SJSA1 (cell line): ENCODE data around the gene PCSK6. TPM values are rescaled to one million over a fixed set of nuclear protein-coding genes. Genes with fewer than 3 reads are reported as not detected.
"Not testable (repeated sequence)": the region's sequence is repeated elsewhere in the genome, so short reads cannot be mapped to it uniquely, and the experiment has no call there.

Experiments used
- DNase-seq, 2 experiments: peaks; one replicate each; pipeline ENCODE4 v3.0.0-alpha.2; 2015 to 2020; ENCODE audit warnings: low spot score in 2 of 2, low read depth in 1 of 2
- H3K27ac ChIP-seq: fragments of 250-450 bp; sonication (Bioruptor Pico); 2 replicates; pipeline ENCODE4 v1.5.1; 2020; ENCODE audit warnings: mild to moderate bottlenecking, moderate library complexity
- H3K27me3 ChIP-seq: fragments of 250-450 bp; sonication (Bioruptor Pico); replicated peaks from 2 replicates; pipeline ENCODE4 v1.5.1; 2020; ENCODE audit warnings: mild to moderate bottlenecking, moderate library complexity
- H3K36me3 ChIP-seq: fragments of 250-450 bp; sonication (Bioruptor Pico); 2 replicates; pipeline ENCODE4 v1.5.1; 2020; ENCODE audit warnings: mild to moderate bottlenecking
- H3K4me1 ChIP-seq: fragments of 250-450 bp; sonication (Bioruptor Pico); replicated peaks from 2 replicates; pipeline ENCODE4 v1.6.1; 2021; ENCODE audit warnings: mild to moderate bottlenecking
- H3K4me3 ChIP-seq: fragments of 250-450 bp; sonication (Bioruptor Pico); 2 replicates; pipeline ENCODE4 v1.5.1; 2020; ENCODE audit warnings: mild to moderate bottlenecking
- H3K9me3 ChIP-seq: fragments of 250-450 bp; sonication (Bioruptor Pico); replicated peaks from 2 replicates; pipeline ENCODE4 v1.5.1; 2020; ENCODE audit warnings: mild to moderate bottlenecking
- total RNA-seq: library from RNA; depleted of rRNA; stranded (reverse); fragments of >200 nt; shearing (Covaris generic); gene quantifications from 2 replicates; pipeline ENCODE4 v1.2.3, GENCODE V29; 2014

PCSK6 gene
- total RNA-seq, 1 experiment from 2014 or later: 1.7 TPM

DNA sequence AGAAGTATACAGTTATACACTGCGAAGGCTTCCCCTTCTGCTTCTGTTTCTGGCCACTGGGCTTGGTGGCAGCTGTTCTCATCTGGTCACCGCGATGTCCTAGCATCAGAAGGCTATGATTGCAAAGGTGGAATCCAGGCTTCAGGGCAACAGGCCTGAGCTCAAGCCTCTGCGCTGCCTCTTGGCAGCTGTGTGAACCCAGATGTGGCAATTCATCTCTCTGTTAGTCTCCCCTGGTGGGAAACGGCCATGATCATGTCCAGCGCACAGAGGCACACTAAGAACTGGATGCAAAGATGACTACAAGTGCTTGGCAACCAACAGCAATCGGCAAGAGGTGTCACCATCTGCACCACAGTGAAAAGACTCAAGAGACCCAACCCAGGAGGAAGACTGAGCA is 78.9 kb downstream of the PCSK6 start:
- no peak for DNase-seq
- H3K4me1 ChIP-seq: no peaks in the 10 kb centered on the region
- no peaks in the 10 kb centered on the region for H3K36me3 ChIP-seq
- no peaks in the 10 kb centered on the region for H3K9me3 ChIP-seq
- no peak overlapping the region for H3K27ac ChIP-seq
- no peak overlapping the region for H3K4me3 ChIP-seq
- H3K27me3 ChIP-seq: no peaks in the 10 kb centered on the region

DNA sequence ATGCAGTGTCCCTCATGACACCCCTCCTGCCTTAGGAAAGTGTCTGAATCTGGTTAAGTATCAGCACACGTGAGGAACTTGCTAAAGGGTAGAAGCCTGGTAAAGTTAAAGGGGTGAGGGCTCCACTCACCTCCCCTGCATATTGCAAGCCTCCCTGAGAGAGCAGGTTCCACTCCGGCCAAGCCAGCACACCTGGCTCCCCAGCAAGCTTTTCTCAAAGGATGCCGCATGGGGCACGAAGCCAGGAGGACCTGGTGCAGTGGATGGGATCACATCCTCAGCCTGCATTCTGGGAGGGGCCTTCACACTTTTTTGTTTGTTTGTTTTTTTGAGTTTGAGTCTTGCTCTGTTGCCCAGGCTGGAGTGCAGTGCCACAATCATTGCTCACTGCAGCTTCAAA is 79.9 kb downstream of the PCSK6 start:
- H3K36me3 ChIP-seq: no peaks in the 10 kb centered on the region
- H3K4me1 ChIP-seq: no peaks in the 10 kb centered on the region
- no peaks in the 10 kb centered on the region for H3K9me3 ChIP-seq
- DNase-seq: peak in 1 of 2 experiments; percentile 9
- no peaks in the 10 kb centered on the region for H3K27me3 ChIP-seq
- no peak overlapping the region for H3K4me3 ChIP-seq
- no peak overlapping the region for H3K27ac ChIP-seq

DNA sequence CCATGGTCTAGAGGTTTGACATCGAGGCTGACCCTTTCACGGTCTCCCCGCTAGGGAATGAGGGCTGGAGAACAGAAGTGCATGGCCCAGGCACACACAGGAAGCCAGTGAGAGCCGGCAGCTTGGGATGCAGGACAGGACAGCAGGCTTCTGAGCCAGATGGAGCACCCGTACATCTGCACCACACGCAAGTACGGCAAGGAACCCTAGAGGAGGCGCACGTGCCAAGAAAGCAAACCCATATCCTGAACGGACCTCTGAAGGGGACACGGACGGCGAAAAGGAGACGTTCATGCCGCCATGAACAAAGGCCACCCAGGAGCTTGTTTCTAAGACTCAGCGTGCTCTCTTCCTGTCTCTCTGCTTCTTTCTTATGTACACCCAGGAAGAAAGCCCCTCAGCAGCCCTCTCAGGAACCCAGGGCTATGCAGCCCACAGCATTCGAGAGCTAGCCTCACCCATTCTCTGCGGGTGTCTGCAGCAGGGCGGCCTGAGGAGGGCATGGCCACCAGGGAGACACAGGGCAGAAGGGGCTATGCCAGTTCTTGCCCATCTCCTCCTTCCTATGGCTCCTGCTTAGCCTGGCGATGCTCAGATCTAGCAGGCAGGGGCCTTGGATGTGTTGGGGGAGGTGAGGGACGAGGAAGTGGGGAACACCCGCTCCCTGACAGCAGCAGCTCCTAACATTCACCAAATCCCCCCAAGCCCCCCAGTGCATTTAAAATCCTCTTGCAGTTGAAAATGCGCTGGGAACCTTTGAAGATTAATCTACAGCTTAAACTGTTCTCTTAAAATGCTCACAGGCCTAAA is 81.3 kb downstream of the PCSK6 start:
- H3K4me1 ChIP-seq: no peaks in the 10 kb centered on the region
- DNase-seq: no peak
- no peak overlapping the region for H3K4me3 ChIP-seq
- H3K36me3 ChIP-seq: no peaks in the 10 kb centered on the region
- H3K9me3 ChIP-seq: no peaks in the 10 kb centered on the region
- H3K27me3 ChIP-seq: no peaks in the 10 kb centered on the region
- H3K27ac ChIP-seq: no peak overlapping the region

GRCh38 chr15:101407439-101407838 is 82.1 kb downstream of the PCSK6 start:
- Histone ChIP-seq H3K4me3 (no peak overlapping the region), H3K4me1 (no peaks in the 10 kb centered on the region), H3K27me3 (no peaks in the 10 kb centered on the region), H3K9me3 (no peaks in the 10 kb centered on the region), H3K27ac (no peak overlapping the region), H3K36me3 (no peaks in the 10 kb centered on the region)
- DNase-seq: no peak

- H3K27ac ChIP-seq: no peak overlapping the region
- no peaks in the 10 kb centered on the region for H3K36me3 ChIP-seq
- H3K9me3 ChIP-seq: no peaks in the 10 kb centered on the region
- no peak overlapping the region for H3K4me3 ChIP-seq
- no peaks in the 10 kb centered on the region for H3K4me1 ChIP-seq
- no peak for DNase-seq
- no peaks in the 10 kb centered on the region for H3K27me3 ChIP-seq
Measured at GRCh38 chr15:101406526-101407195, 82.8 kb downstream of the PCSK6 start.

DNA sequence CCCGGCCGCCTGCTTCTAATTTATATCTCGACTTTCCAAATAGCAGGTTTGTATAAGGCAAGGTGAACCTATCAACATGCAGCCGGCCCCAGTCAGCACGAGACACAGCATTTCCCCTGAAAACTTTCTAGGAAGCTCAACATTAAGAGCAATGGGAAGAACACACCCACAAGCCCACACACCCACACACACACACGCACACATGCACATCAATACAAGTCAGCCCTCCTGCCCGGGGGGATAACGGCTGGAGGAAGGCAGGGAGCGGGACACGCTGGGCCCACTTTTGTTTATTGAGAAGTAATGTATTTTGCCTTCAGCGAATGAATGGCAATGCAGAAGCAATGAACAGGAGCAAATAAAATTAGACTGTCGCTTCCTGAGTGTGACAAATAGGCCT is 83.5 kb downstream of the PCSK6 start:
- Histone ChIP-seq H3K27me3 (no peaks in the 10 kb centered on the region), H3K4me3 (no peak overlapping the region), H3K4me1 (no peaks in the 10 kb centered on the region), H3K36me3 (no peaks in the 10 kb centered on the region), H3K9me3 (no peaks in the 10 kb centered on the region), H3K27ac (no peak overlapping the region)
- DNase-seq: no peak

GRCh38 chr15:101404245-101404644 is 85.3 kb downstream of the PCSK6 start:
- no peaks in the 10 kb centered on the region for H3K9me3 ChIP-seq
- H3K4me1 ChIP-seq: no peaks in the 10 kb centered on the region
- H3K27ac ChIP-seq: no peak overlapping the region
- no peaks in the 10 kb centered on the region for H3K27me3 ChIP-seq
- no peaks in the 10 kb centered on the region for H3K36me3 ChIP-seq
- DNase-seq: no peak
- H3K4me3 ChIP-seq: no peak overlapping the region

GRCh38 chr15:101402883-101403282 is 86.6 kb downstream of the PCSK6 start:
- DNase-seq, H3K4me3 ChIP-seq, H3K9me3 ChIP-seq, H3K36me3 ChIP-seq, H3K27ac ChIP-seq, H3K4me1 ChIP-seq, H3K27me3 ChIP-seq: not testable (repeated sequence)

DNA sequence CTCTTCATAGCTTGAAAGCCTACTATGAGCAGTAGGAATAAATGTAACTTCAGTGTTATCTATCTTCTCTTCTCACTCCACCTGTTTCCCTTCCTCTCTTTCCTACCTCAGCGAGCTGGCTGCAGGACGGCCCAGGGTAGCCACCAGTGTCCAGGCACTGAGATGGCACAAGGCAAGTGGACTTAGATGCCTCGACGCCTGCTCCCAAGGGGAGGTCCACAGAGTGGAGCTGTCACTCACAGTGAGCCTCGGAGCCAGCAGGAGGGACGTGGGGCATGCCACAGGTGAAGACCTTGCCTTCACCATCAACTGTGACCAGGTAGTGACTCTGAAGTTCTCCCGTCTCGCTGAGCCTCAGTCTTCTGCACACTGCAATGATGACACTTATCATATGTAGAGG is 88.2 kb downstream of the PCSK6 start:
- Histone ChIP-seq H3K27ac (no peak overlapping the region), H3K36me3 (no peaks in the 10 kb centered on the region), H3K9me3 (no peaks in the 10 kb centered on the region), H3K4me3 (no peak overlapping the region), H3K4me1 (peaks cover 15% of the 10 kb centered on the region), H3K27me3 (no peaks in the 10 kb centered on the region)
- DNase-seq: no peak

DNA sequence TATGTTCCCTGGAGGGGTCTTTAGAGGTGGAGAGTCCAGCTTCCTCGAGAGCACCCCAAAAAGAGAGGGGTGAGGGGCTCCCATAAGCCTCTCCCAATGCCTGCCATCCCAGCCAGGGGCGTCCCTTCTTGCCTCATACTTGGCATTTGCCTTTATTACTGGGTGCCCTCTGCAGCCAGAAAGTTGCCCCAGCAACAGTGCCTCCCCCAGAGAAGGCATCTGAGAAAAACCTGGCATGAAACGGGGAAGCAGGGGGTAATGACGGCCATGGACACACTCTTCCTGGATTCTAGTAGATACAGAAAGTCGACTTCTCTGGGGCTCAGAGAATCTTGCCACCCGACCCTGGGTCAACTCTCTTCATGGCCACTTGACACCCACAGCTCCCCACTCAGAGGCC is 90.1 kb downstream of the PCSK6 start:
- DNase-seq: peak in 1 of 2 experiments; percentile 16
- Histone ChIP-seq H3K27me3 (no peaks in the 10 kb centered on the region), H3K27ac (no peak overlapping the region), H3K9me3 (no peaks in the 10 kb centered on the region), H3K36me3 (no peaks in the 10 kb centered on the region), H3K4me3 (no peak overlapping the region), H3K4me1 (peaks cover 17% of the 10 kb centered on the region)

DNA sequence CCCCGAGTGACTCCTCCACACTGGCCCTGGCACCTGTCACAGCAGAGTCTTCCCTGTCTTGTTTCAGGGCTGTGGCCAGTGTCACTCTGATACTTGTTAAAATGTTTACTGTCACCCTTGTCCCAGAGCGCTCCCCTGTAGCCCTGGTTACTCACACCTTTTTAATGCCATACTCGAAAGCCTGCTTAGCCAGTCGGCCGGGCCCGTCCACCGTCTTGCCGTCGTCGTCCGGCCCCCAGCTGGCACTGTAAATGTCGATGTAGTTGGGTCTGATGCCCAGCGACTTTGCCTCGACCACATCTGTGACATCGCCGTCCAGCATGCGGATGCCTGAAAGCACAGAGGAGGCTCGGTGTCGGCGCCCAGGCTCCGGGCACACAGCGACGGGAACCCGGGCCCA is 91.3 kb downstream of the PCSK6 start:
- Histone ChIP-seq H3K36me3 (no peaks in the 10 kb centered on the region), H3K9me3 (no peaks in the 10 kb centered on the region), H3K4me3 (no peak overlapping the region), H3K27me3 (no peaks in the 10 kb centered on the region), H3K4me1 (peaks cover 20% of the 10 kb centered on the region), H3K27ac (no peak overlapping the region)
- no peak for DNase-seq

GRCh38 chr15:101397521-101398003 is 91.9 kb downstream of the PCSK6 start:
- H3K36me3 ChIP-seq: no peaks in the 10 kb centered on the region
- H3K4me1 ChIP-seq: peaks cover 20% of the 10 kb centered on the region
- H3K4me3 ChIP-seq: no peak overlapping the region
- peak; percentile 28 to 60 for DNase-seq
- H3K27ac ChIP-seq: no peak overlapping the region
- no peaks in the 10 kb centered on the region for H3K9me3 ChIP-seq
- H3K27me3 ChIP-seq: no peaks in the 10 kb centered on the region

- no peaks in the 10 kb centered on the region for H3K9me3 ChIP-seq
Measured at GRCh38 chr15:101396484-101397261, 92.8 kb downstream of the PCSK6 start.

DNA sequence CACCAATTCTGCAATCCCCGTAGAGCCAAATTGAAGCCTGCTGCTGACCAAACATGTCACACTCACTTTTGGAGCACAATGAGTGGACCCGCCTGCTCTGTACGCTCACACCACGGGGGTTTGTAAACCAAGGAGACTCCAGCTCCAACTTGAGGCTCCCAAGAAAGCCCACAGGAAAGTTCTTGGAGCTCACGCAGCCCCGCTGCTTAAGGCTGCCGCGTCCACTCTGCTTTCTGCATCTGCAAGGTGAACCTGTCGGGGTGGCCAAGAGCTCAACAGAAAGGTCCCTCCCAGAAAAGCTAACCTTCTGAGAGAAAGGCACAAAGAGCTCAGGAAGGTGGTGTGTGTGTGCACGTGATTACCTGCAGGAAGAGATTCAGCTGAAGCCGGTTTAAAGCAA is 94.9 kb downstream of the PCSK6 start:
- no peak overlapping the region for H3K27ac ChIP-seq
- DNase-seq: no peak
- H3K27me3 ChIP-seq: no peaks in the 10 kb centered on the region
- H3K9me3 ChIP-seq: no peaks in the 10 kb centered on the region
- H3K36me3 ChIP-seq: no peaks in the 10 kb centered on the region
- no peak overlapping the region for H3K4me3 ChIP-seq
- H3K4me1 ChIP-seq: peaks cover 20% of the 10 kb centered on the region

More at GRCh38 chr15:101396484-101397261, 92.8 kb downstream of the PCSK6 start:
- Histone ChIP-seq H3K27ac (no peak overlapping the region), H3K4me3 (no peak overlapping the region), H3K36me3 (no peaks in the 10 kb centered on the region), H3K4me1 (peaks cover 20% of the 10 kb centered on the region), H3K27me3 (no peaks in the 10 kb centered on the region)
- DNase-seq: no peak
